Ishikawa (cell line): Measurements from ENCODE around the gene CNOT2.

ENCODE experiments used
- EP300 ChIP-seq: IDR thresholded peaks from 2 replicates; pipeline ENCODE4 v1.6.1; 2012; ENCODE audit warnings: borderline replicate concordance
- REST ChIP-seq: IDR thresholded peaks from 2 replicates; pipeline ENCODE4 v1.6.1; 2012; ENCODE audit warnings: low read depth, mild to moderate bottlenecking
- TAF1 ChIP-seq: IDR thresholded peaks from 2 replicates; pipeline ENCODE4 v1.6.1; 2012; ENCODE audit warnings: low read depth, mild to moderate bottlenecking

GRCh38 chr12:70196811-70197281 is 46.4 kb upstream of the CNOT2 start:
- TF ChIP-seq REST (no peak), EP300 (no peak), TAF1 (no peak)
